ENCODE results near the gene LYPD6.

DNA sequence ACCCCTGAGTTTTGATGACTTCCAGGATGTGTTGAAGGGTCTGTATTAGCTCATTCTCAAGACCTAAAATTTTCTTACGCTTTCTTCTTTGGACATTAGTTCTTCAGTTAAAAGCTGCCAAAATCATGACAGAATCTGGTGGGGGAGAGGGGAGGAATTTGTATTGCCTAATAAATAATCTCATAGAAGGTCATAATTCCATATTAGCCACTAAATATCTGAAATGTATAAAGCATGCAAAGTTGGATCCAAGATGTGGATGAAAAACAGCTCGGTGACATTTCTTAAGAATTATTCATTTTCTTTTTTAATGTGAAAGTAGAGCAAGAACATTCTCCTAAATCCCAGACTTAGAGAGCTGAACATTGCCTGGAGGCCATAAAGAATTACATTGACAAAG, 137.0 kb downstream of the LYPD6 start:
- TF ChIP-seq POLR2AphosphoS5 (IDR thresholded peaks at IDR 0.05): no peak
- TF ChIP-seq, protein P1, sequence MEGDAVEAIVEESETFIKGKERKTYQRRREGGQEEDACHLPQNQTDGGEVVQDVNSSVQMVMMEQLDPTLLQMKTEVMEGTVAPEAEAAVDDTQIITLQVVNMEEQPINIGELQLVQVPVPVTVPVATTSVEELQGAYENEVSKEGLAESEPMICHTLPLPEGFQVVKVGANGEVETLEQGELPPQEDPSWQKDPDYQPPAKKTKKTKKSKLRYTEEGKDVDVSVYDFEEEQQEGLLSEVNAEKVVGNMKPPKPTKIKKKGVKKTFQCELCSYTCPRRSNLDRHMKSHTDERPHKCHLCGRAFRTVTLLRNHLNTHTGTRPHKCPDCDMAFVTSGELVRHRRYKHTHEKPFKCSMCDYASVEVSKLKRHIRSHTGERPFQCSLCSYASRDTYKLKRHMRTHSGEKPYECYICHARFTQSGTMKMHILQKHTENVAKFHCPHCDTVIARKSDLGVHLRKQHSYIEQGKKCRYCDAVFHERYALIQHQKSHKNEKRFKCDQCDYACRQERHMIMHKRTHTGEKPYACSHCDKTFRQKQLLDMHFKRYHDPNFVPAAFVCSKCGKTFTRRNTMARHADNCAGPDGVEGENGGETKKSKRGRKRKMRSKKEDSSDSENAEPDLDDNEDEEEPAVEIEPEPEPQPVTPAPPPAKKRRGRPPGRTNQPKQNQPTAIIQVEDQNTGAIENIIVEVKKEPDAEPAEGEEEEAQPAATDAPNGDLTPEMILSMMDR (IDR thresholded peaks at IDR 0.05): no peak
- TF ChIP-seq EP300 (IDR thresholded peaks at IDR 0.05): no peak
- TF ChIP-seq POLR2A (IDR thresholded peaks at IDR 0.05): no peak
